MCF 10A (cell line): ENCODE measurements around the gene MT1X. TPM values are rescaled to one million over a fixed set of nuclear protein-coding genes. Genes with fewer than 3 reads are reported as not detected.
"Not testable (repeated sequence)": the region's sequence is repeated elsewhere in the genome, so short reads cannot be mapped to it uniquely, and the experiment has no call there.

Experiments
- BruUV-seq: library from RNA; stranded (reverse); fragments of 400-500 nt; replicated peaks from 2 replicates; lab custom pipeline; 2021; lab: Mats Ljungman, UMichigan
- CTCF ChIA-PET: fragments of 300-600 bp; sonication (Branson Sonifier 250); formaldehyde crosslinking; extraction: SDS; loops from one replicate; lab custom pipeline; 2021; ENCODE audit warnings: antibody characterized with exemption, inconsistent platforms; lab: Yijun Ruan, JAX
- POLR2A ChIA-PET: fragments of 300-600, 350-650 bp; sonication (Branson Sonifier 250); formaldehyde crosslinking; extraction: SDS; loops from one replicate; lab custom pipeline; 2020; ENCODE audit warnings: antibody characterized with exemption, inconsistent platforms; lab: Yijun Ruan, JAX
- DNase-seq: peaks from one replicate; pipeline ENCODE4 v3.0.0-alpha.2; 2018; ENCODE audit not compliant: unreplicated experiment
- H3K27ac Mint-ChIP-seq: one replicate; pipeline ENCODE4 v1.8.0; 2022; ENCODE audit warnings: mild to moderate bottlenecking, low read depth, mixed read lengths; ENCODE audit not compliant: unreplicated experiment
- H3K27me3 Mint-ChIP-seq: one replicate; pipeline ENCODE4 v1.8.0; 2022; ENCODE audit warnings: mixed read lengths; ENCODE audit not compliant: insufficient read depth, unreplicated experiment
- H3K36me3 Mint-ChIP-seq: one replicate; pipeline ENCODE4 v1.8.0; 2022; ENCODE audit warnings: mild to moderate bottlenecking, moderate library complexity, mixed read lengths; ENCODE audit not compliant: insufficient read depth, unreplicated experiment
- H3K4me1 Mint-ChIP-seq: one replicate; pipeline ENCODE4 v1.8.0; 2022; ENCODE audit warnings: mixed read lengths; ENCODE audit not compliant: insufficient read depth, unreplicated experiment
- H3K4me3 Mint-ChIP-seq: one replicate; pipeline ENCODE4 v1.8.0; 2022; ENCODE audit warnings: mild to moderate bottlenecking, moderate library complexity, mixed read lengths; ENCODE audit not compliant: unreplicated experiment
- H3K9me3 Mint-ChIP-seq: one replicate; pipeline ENCODE4 v1.8.0; 2022; ENCODE audit warnings: mixed read lengths; ENCODE audit not compliant: unreplicated experiment
- intact Hi-C: fragments of 100-400 bp; cut with micrococcal nuclease; formaldehyde crosslinking; loops from 2 replicates; pipeline ENCODE4 v1.14.1; 2022
- total RNA-seq: library from RNA; stranded (reverse); gene quantifications from 2 replicates; pipeline ENCODE4 v1.2.3, GENCODE V29; 2022
- TF ChIP-seq, protein P1 (sequence below): fragments of 200-600 bp; IDR thresholded peaks from one replicate; pipeline ENCODE4 v1.8.0; 2022; ENCODE audit warnings: antibody characterized with exemption, mild to moderate bottlenecking; ENCODE audit not compliant: unreplicated experiment

The MT1X gene
- total RNA-seq, 1 experiment from 2014 or later: 108 TPM

- no peaks in the 10 kb centered on the region for H3K4me1 Mint-ChIP-seq
- BruUV-seq: no TSS peak
- ChIA-PET CTCF (interaction anchor here (1.7 kb wide), 1 partner anchor 32 kb away, joined by 5 read pairs; no protein-coding TSS in a partner anchor), POLR2A (interaction anchor here (0.6 to 1.5 kb wide), 2 partner anchors 13 to 60 kb away, joined by 3 read pairs; no protein-coding TSS in a partner anchor)
- peaks cover 9% of the 10 kb centered on the region for H3K27me3 Mint-ChIP-seq
- intact Hi-C loops: no loop called here
- no peak overlapping the region for H3K4me3 Mint-ChIP-seq
- H3K9me3 Mint-ChIP-seq: no peaks in the 10 kb centered on the region
- H3K27ac Mint-ChIP-seq: no peak overlapping the region
- no peak for DNase-seq
- TF ChIP-seq, protein P1, sequence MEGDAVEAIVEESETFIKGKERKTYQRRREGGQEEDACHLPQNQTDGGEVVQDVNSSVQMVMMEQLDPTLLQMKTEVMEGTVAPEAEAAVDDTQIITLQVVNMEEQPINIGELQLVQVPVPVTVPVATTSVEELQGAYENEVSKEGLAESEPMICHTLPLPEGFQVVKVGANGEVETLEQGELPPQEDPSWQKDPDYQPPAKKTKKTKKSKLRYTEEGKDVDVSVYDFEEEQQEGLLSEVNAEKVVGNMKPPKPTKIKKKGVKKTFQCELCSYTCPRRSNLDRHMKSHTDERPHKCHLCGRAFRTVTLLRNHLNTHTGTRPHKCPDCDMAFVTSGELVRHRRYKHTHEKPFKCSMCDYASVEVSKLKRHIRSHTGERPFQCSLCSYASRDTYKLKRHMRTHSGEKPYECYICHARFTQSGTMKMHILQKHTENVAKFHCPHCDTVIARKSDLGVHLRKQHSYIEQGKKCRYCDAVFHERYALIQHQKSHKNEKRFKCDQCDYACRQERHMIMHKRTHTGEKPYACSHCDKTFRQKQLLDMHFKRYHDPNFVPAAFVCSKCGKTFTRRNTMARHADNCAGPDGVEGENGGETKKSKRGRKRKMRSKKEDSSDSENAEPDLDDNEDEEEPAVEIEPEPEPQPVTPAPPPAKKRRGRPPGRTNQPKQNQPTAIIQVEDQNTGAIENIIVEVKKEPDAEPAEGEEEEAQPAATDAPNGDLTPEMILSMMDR: no peak
- H3K36me3 Mint-ChIP-seq: no peaks in the 10 kb centered on the region
These were observed 11.7 kb upstream of the MT1X start for GRCh38 chr16:56670620-56670934.

GRCh38 chr16:56671691-56672090, 10.6 kb upstream of the MT1X start:
- peak; percentile 45 for DNase-seq
- H3K36me3 Mint-ChIP-seq, H3K4me1 Mint-ChIP-seq, BruUV-seq, H3K27ac Mint-ChIP-seq, CTCF ChIA-PET, H3K4me3 Mint-ChIP-seq, intact Hi-C loops, H3K9me3 Mint-ChIP-seq, H3K27me3 Mint-ChIP-seq: not testable (repeated sequence)
- POLR2A ChIA-PET: interaction anchor here (0.5 to 3.0 kb wide), 3 partner anchors 12 to 62 kb away, joined by 3 to 30 read pairs (median 3); partner anchors contain the start of gene MT1X

- H3K9me3 Mint-ChIP-seq, H3K36me3 Mint-ChIP-seq, DNase-seq, H3K4me1 Mint-ChIP-seq, H3K27me3 Mint-ChIP-seq, intact Hi-C loops, BruUV-seq, H3K27ac Mint-ChIP-seq, H3K4me3 Mint-ChIP-seq: not testable (repeated sequence)
- ChIA-PET POLR2A (interaction anchor here (0.5 to 3.0 kb wide), 4 partner anchors 11 to 65 kb away, joined by 3 to 30 read pairs (median 9); partner anchors contain the start of genes MT1X and MT2A), CTCF (interaction anchor here (1.9 kb wide), 1 partner anchor 30 kb away, joined by 13 read pairs; no protein-coding TSS in a partner anchor)
These were observed 10.1 kb upstream of the MT1X start for GRCh38 chr16:56672171-56672570.

GRCh38 chr16:56672761-56673536, 9.3 kb upstream of the MT1X start:
- POLR2A ChIA-PET: interaction anchor here (0.9 to 3.0 kb wide), 5 partner anchors 11 to 66 kb away, joined by 3 to 30 read pairs (median 4); partner anchors contain the start of genes MT1E, MT1X and MT2A
- TF ChIP-seq, protein P1: no peak
- H3K27me3 Mint-ChIP-seq: peaks cover 9% of the 10 kb centered on the region
- H3K9me3 Mint-ChIP-seq: no peaks in the 10 kb centered on the region
- intact Hi-C loops: no loop called here
- no peak overlapping the region for H3K4me3 Mint-ChIP-seq
- no TSS peak for BruUV-seq
- H3K4me1 Mint-ChIP-seq: no peaks in the 10 kb centered on the region
- CTCF ChIA-PET: interaction anchor here (0.6 to 1.9 kb wide), 5 partner anchors 27 to 900 kb away, joined by 3 to 13 read pairs (median 3); no protein-coding TSS in a partner anchor
- H3K27ac Mint-ChIP-seq: no peak overlapping the region
- no peaks in the 10 kb centered on the region for H3K36me3 Mint-ChIP-seq
- DNase-seq: peak; percentile 51

DNA sequence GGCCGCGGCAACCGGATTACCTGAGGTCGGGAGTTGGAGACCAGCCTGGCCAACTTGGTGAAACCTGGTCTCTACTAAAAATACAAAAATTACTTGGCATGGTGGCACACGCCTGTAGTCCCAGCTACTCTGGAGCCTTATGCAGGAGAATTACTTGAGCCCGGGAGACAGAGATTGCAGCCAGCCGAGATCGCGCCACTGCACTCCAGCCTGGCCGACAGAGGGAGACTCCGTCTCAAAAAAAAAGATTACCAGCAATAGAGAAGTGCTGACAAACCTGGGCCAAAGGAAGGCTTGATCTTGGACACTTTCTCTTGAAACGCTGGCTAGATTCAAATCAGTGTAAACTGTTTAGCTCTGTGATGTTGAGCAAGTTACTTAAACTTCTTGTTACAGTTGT, 8.3 kb upstream of the MT1X start:
- intact Hi-C loops: loop anchor here (1.0 kb wide), 1 partner anchor 28 kb away; no protein-coding TSS in a partner anchor
- CTCF ChIA-PET: interaction anchor here (0.7 to 1.9 kb wide), 3 partner anchors 28 to 901 kb away, joined by 3 to 13 read pairs (median 3); no protein-coding TSS in a partner anchor
- no peak for DNase-seq
- POLR2A ChIA-PET: interaction anchor here (1.1 to 3.0 kb wide), 5 partner anchors 10 to 67 kb away, joined by 3 to 30 read pairs (median 4); partner anchors contain the start of genes MT1X and MT2A
- no peak overlapping the region for H3K27ac Mint-ChIP-seq
- TF ChIP-seq, protein P1: peak; percentile 28
- H3K27me3 Mint-ChIP-seq: peaks cover 1% of the 10 kb centered on the region
- H3K9me3 Mint-ChIP-seq: no peaks in the 10 kb centered on the region
- no peaks in the 10 kb centered on the region for H3K4me1 Mint-ChIP-seq
- no TSS peak for BruUV-seq
- H3K36me3 Mint-ChIP-seq: no peaks in the 10 kb centered on the region
- no peak overlapping the region for H3K4me3 Mint-ChIP-seq

GRCh38 chr16:56674570-56674969, 7.7 kb upstream of the MT1X start:
- POLR2A ChIA-PET: interaction anchor here (1.1 to 3.0 kb wide), 3 partner anchors 9 to 67 kb away, joined by 3 to 30 read pairs (median 14); partner anchors contain the start of genes MT1X and MT2A
- H3K9me3 Mint-ChIP-seq, H3K27ac Mint-ChIP-seq, H3K4me3 Mint-ChIP-seq, H3K36me3 Mint-ChIP-seq, DNase-seq, BruUV-seq, H3K4me1 Mint-ChIP-seq, CTCF ChIA-PET, H3K27me3 Mint-ChIP-seq: not testable (repeated sequence)
- intact Hi-C loops: loop anchor here (1.0 kb wide), 1 partner anchor 28 kb away; no protein-coding TSS in a partner anchor
